ENCODE results near the gene ADAMTSL1. TPM values are rescaled to one million over a fixed set of nuclear protein-coding genes. Genes with fewer than 3 reads are reported as not detected.

ADAMTSL1 gene
- total RNA-seq, 2 donors from 2014 or later: 1.5 TPM; not detected in 1

- no peaks in the 10 kb centered on the region for H3K4me1 ChIP-seq (ENCODE audit: control insufficient read depth, insufficient read depth, low read length)
- H3K27ac ChIP-seq (ENCODE audit: low read depth, low read length): no peak overlapping the region
- H3K27me3 ChIP-seq (ENCODE audit: control insufficient read depth, insufficient read depth, low read length, poor library complexity, severe bottlenecking): peaks cover 26% of the 10 kb centered on the region
- no peak overlapping the region for H3K4me3 ChIP-seq (ENCODE audit: low read length)
- H3K27ac Mint-ChIP-seq: no peak overlapping the region
- H3K9me3 ChIP-seq (ENCODE audit: control insufficient read depth, low read length): no peaks in the 10 kb centered on the region
- no peaks in the 10 kb centered on the region for H3K9me3 Mint-ChIP-seq
- TF ChIP-seq CTCF (conservative IDR thresholded peaks at IDR 0.05): no peak
- H3K4me1 Mint-ChIP-seq: peaks cover 9% of the 10 kb centered on the region
- DNase-seq: no peak
- H3K27me3 Mint-ChIP-seq (ENCODE audit: insufficient read depth): no peaks in the 10 kb centered on the region
- H3K36me3 ChIP-seq (ENCODE audit: control insufficient read depth, insufficient read depth, low read length): no peaks in the 10 kb centered on the region
- no peak overlapping the region for H3K4me3 Mint-ChIP-seq
- H3K36me3 Mint-ChIP-seq (ENCODE audit: low read depth): no peaks in the 10 kb centered on the region
- no peak overlapping the region for H3K9ac ChIP-seq (ENCODE audit: extremely low read depth, low read length, poor library complexity, severe bottlenecking)
Measured at GRCh38 chr9:18492612-18493011, 18.7 kb downstream of the ADAMTSL1 start.

GRCh38 chr9:18493451-18493993 is 19.6 kb downstream of the ADAMTSL1 start:
- Histone ChIP-seq H3K9me3 (ENCODE audit: control insufficient read depth, low read length) (no peaks in the 10 kb centered on the region), H3K27ac (ENCODE audit: low read depth, low read length) (no peak overlapping the region), H3K9ac (ENCODE audit: extremely low read depth, low read length, poor library complexity, severe bottlenecking) (no peak overlapping the region), H3K36me3 (ENCODE audit: control insufficient read depth, insufficient read depth, low read length) (no peaks in the 10 kb centered on the region), H3K27me3 (ENCODE audit: control insufficient read depth, insufficient read depth, low read length, poor library complexity, severe bottlenecking) (peaks cover 25% of the 10 kb centered on the region), H3K4me1 (ENCODE audit: control insufficient read depth, insufficient read depth, low read length) (no peaks in the 10 kb centered on the region), H3K4me3 (ENCODE audit: low read length) (no peak overlapping the region)
- H3K9me3 Mint-ChIP-seq: no peaks in the 10 kb centered on the region
- H3K4me3 Mint-ChIP-seq: no peak overlapping the region
- peaks cover 9% of the 10 kb centered on the region for H3K4me1 Mint-ChIP-seq
- H3K27ac Mint-ChIP-seq: no peak overlapping the region
- no peak for TF ChIP-seq CTCF (conservative IDR thresholded peaks at IDR 0.05)
- no peaks in the 10 kb centered on the region for H3K36me3 Mint-ChIP-seq (ENCODE audit: low read depth)
- 94 to 100% methylated on average over 3 of the region's 3 CpGs for WGBS, 2 experiments (ENCODE audit: insufficient coverage in 1 of 2, insufficient read length in 1 of 2)
- DNase-seq: no peak
- H3K27me3 Mint-ChIP-seq (ENCODE audit: insufficient read depth): no peaks in the 10 kb centered on the region

GRCh38 chr9:18495065-18495464 is 21.1 kb downstream of the ADAMTSL1 start:
- H3K36me3 ChIP-seq (ENCODE audit: control insufficient read depth, insufficient read depth, low read length): no peaks in the 10 kb centered on the region
- H3K9ac ChIP-seq (ENCODE audit: extremely low read depth, low read length, poor library complexity, severe bottlenecking): no peak overlapping the region
- no peak overlapping the region for H3K4me3 ChIP-seq (ENCODE audit: low read length)
- no peaks in the 10 kb centered on the region for H3K9me3 Mint-ChIP-seq
- no peak for TF ChIP-seq CTCF (conservative IDR thresholded peaks at IDR 0.05)
- H3K9me3 ChIP-seq (ENCODE audit: control insufficient read depth, low read length): no peaks in the 10 kb centered on the region
- no peaks in the 10 kb centered on the region for H3K36me3 Mint-ChIP-seq (ENCODE audit: low read depth)
- 96 to 100% methylated on average over 3 of the region's 3 CpGs for WGBS, 2 experiments (ENCODE audit: insufficient coverage in 1 of 2, insufficient read length in 1 of 2)
- H3K27me3 ChIP-seq (ENCODE audit: control insufficient read depth, insufficient read depth, low read length, poor library complexity, severe bottlenecking): peaks cover 10% of the 10 kb centered on the region
- H3K27ac ChIP-seq (ENCODE audit: low read depth, low read length): no peak overlapping the region
- H3K4me1 Mint-ChIP-seq: peaks cover 9% of the 10 kb centered on the region
- no peak overlapping the region for H3K27ac Mint-ChIP-seq
- H3K4me1 ChIP-seq (ENCODE audit: control insufficient read depth, insufficient read depth, low read length): no peaks in the 10 kb centered on the region
- H3K4me3 Mint-ChIP-seq: no peak overlapping the region
- no peaks in the 10 kb centered on the region for H3K27me3 Mint-ChIP-seq (ENCODE audit: insufficient read depth)
- DNase-seq: no peak

Measured in endodermal cell (in vitro differentiated cells).